IMR-90 (cell line): Measurements from ENCODE around the gene SYT17. TPM values are rescaled to one million over a fixed set of nuclear protein-coding genes. Genes with fewer than 3 reads are reported as not detected.

Experiments used
- ATAC-seq: fragments of 200-7000 bp; cut with Tn5 transposase; 2 replicates; pipeline ENCODE4 v1.9.1; 2020; ENCODE audit warnings: low read depth, mild to moderate bottlenecking, moderate library complexity
- BruUV-seq: library from RNA; stranded (reverse); fragments of 400-500 nt; replicated peaks from 2 replicates; lab custom pipeline; 2021; lab: Mats Ljungman, UMichigan
- CTCF ChIA-PET: fragments of 300-600 bp; formaldehyde crosslinking; extraction: SDS; loops from one replicate; lab custom pipeline; 2021; ENCODE audit warnings: antibody characterized with exemption; lab: Yijun Ruan, JAX
- POLR2A ChIA-PET: fragments of 300-600 bp; sonication (Branson Sonifier 250); formaldehyde crosslinking; loops from one replicate; lab custom pipeline; 2022; ENCODE audit warnings: antibody characterized with exemption; ENCODE audit not compliant: unreplicated experiment; lab: Charles Lee
- DNase-seq: peaks from one replicate; pipeline ENCODE4 v3.0.0; 2013
- H2AFZ ChIP-seq: replicated peaks from 2 replicates; pipeline ENCODE3; 2013; ENCODE audit warnings: low read length, mild to moderate bottlenecking; ENCODE audit not compliant: poor library complexity
- H2AK5ac ChIP-seq: 2 replicates; pipeline ENCODE4 v1.6.1; 2013; ENCODE audit warnings: low read depth, low read length, inconsistent platforms
- H2AK9ac ChIP-seq: replicated peaks from 2 replicates; pipeline ENCODE3; 2013; ENCODE audit warnings: mild to moderate bottlenecking, low read depth, low read length, moderate library complexity; ENCODE audit not compliant: poor library complexity
- H2BK120ac ChIP-seq: 2 replicates; pipeline ENCODE4 v1.6.1; 2013; ENCODE audit warnings: low read depth, low read length, inconsistent platforms
- H2BK15ac ChIP-seq: 3 replicates; pipeline ENCODE4 v1.6.1; 2013; ENCODE audit warnings: low read depth, low read length, inconsistent platforms
- H2BK20ac ChIP-seq: 2 replicates; pipeline ENCODE4 v1.6.1; 2013; ENCODE audit warnings: low read depth, mild to moderate bottlenecking, inconsistent platforms, low read length, moderate library complexity
- H2BK5ac ChIP-seq: 2 replicates; pipeline ENCODE4 v1.6.1; 2013; ENCODE audit warnings: mild to moderate bottlenecking, low read depth, low read length, inconsistent platforms; ENCODE audit not compliant: poor library complexity, severe bottlenecking
- H3K14ac ChIP-seq: replicated peaks from 2 replicates; pipeline ENCODE4 v1.6.1; 2013; ENCODE audit warnings: low read depth, low read length, inconsistent platforms
- H3K18ac ChIP-seq: 2 replicates; pipeline ENCODE4 v1.6.1; 2013; ENCODE audit warnings: low read depth, low read length, control low read depth
- H3K23ac ChIP-seq: 2 replicates; pipeline ENCODE4 v1.6.1; 2013; ENCODE audit warnings: low read depth, low read length, inconsistent platforms
- H3K27ac ChIP-seq: 2 replicates; pipeline ENCODE4 v1.5.1; 2013; ENCODE audit warnings: mild to moderate bottlenecking, control low read depth, low read length; ENCODE audit not compliant: insufficient read depth
- H3K27me3 ChIP-seq: 2 replicates; pipeline ENCODE4 v1.6.1; 2013; ENCODE audit warnings: low read length; ENCODE audit not compliant: control insufficient read depth, insufficient read depth
- H3K36me3 ChIP-seq: 2 replicates; pipeline ENCODE4 v1.6.1; 2013; ENCODE audit warnings: low read length, mixed read lengths; ENCODE audit not compliant: control insufficient read depth, insufficient read depth
- H3K4ac ChIP-seq: 2 replicates; pipeline ENCODE4 v1.6.1; 2013; ENCODE audit warnings: low read depth, low read length, inconsistent platforms
- H3K4me1 ChIP-seq: 2 replicates; pipeline ENCODE4 v1.6.1; 2013; ENCODE audit warnings: low read length, mixed read lengths; ENCODE audit not compliant: control insufficient read depth, insufficient read depth
- H3K4me2 ChIP-seq: 2 replicates; pipeline ENCODE4 v1.6.1; 2013; ENCODE audit warnings: low read depth, mild to moderate bottlenecking, control low read depth, low read length, moderate library complexity
- H3K4me3 ChIP-seq: 2 replicates; pipeline ENCODE4 v1.5.1; 2013; ENCODE audit warnings: low read depth, mild to moderate bottlenecking, control low read depth, low read length, moderate library complexity; ENCODE audit not compliant: insufficient read depth
- H3K56ac ChIP-seq: 2 replicates; pipeline ENCODE4 v1.6.1; 2013; ENCODE audit warnings: low read length, inconsistent platforms; ENCODE audit not compliant: insufficient read depth; ENCODE audit errors: extremely low read depth
- H3K79me1 ChIP-seq, 2 experiments: 2 replicates each; pipeline ENCODE4 v1.6.1; 2013; ENCODE audit warnings: low read length in 2 of 2, inconsistent platforms in 1 of 2, low read depth in 1 of 2
- H3K9ac ChIP-seq: 2 replicates; pipeline ENCODE4 v1.6.1; 2013; ENCODE audit warnings: low read depth, low read length, control low read depth
- H3K9me1 ChIP-seq: 2 replicates; pipeline ENCODE4 v1.6.1; 2013; ENCODE audit warnings: low read length, inconsistent platforms; ENCODE audit not compliant: insufficient read depth
- H3K9me3 ChIP-seq: 2 replicates; pipeline ENCODE4 v1.6.1; 2013; ENCODE audit warnings: low read length; ENCODE audit not compliant: control insufficient read depth, insufficient read depth
- H4K20me1 ChIP-seq: 2 replicates; pipeline ENCODE4 v1.6.1; 2013; ENCODE audit warnings: low read length, inconsistent platforms; ENCODE audit not compliant: insufficient read depth
- H4K5ac ChIP-seq: 2 replicates; pipeline ENCODE4 v1.6.1; 2013; ENCODE audit warnings: mild to moderate bottlenecking, low read depth, low read length, control low read depth
- H4K8ac ChIP-seq, 2 experiments: 2 replicates each; pipeline ENCODE4 v1.6.1; 2013; ENCODE audit warnings: low read depth in 2 of 2, low read length in 2 of 2, control low read depth in 1 of 2, inconsistent platforms in 1 of 2
- H4K91ac ChIP-seq: 2 replicates; pipeline ENCODE4 v1.6.1; 2013; ENCODE audit warnings: low read depth, low read length, inconsistent platforms; ENCODE audit not compliant: insufficient read depth
- BHLHE40 ChIP-seq: fragments of 150-350 bp; IDR thresholded peaks from 2 replicates; pipeline ENCODE4 v1.6.1; 2016; ENCODE audit warnings: mild to moderate bottlenecking, low read depth, low read length
- CEBPB ChIP-seq: IDR thresholded peaks from 2 replicates; pipeline ENCODE4 v1.6.1; 2012; ENCODE audit warnings: low read depth, low read length, improper control_type of control experiment
- CHD1 ChIP-seq: IDR thresholded peaks from 2 replicates; pipeline ENCODE4 v1.6.1; 2012; ENCODE audit warnings: low read depth, low read length, improper control_type of control experiment
- CTCF ChIP-seq: conservative IDR thresholded peaks from 2 replicates; pipeline ENCODE4 v1.5.1; 2012; ENCODE audit warnings: mild to moderate bottlenecking, low read depth, low read length, improper control_type of control experiment
- ELK1 ChIP-seq: fragments of 150-350 bp; IDR thresholded peaks from 2 replicates; pipeline ENCODE4 v1.6.1; 2016; ENCODE audit warnings: low read depth, mild to moderate bottlenecking, low read length, moderate library complexity, borderline replicate concordance
- FOS ChIP-seq: fragments of 150-350 bp; IDR thresholded peaks from 2 replicates; pipeline ENCODE4 v1.6.1; 2016; ENCODE audit warnings: low read depth, low read length
- MAFK ChIP-seq: IDR thresholded peaks from 2 replicates; pipeline ENCODE4 v1.6.1; 2012; ENCODE audit warnings: low read depth, low read length, improper control_type of control experiment
- MAZ ChIP-seq: IDR thresholded peaks from 2 replicates; pipeline ENCODE4 v1.6.1; 2012; ENCODE audit warnings: low read depth, mild to moderate bottlenecking, low read length, improper control_type of control experiment, moderate library complexity, borderline replicate concordance
- MXI1 ChIP-seq: IDR thresholded peaks from 2 replicates; pipeline ENCODE4 v1.6.1; 2012; ENCODE audit warnings: low read depth, mild to moderate bottlenecking, low read length, moderate library complexity, borderline replicate concordance
- NFE2L2 ChIP-seq: fragments of 150-350 bp; IDR thresholded peaks from 2 replicates; pipeline ENCODE4 v1.6.1; 2016; ENCODE audit warnings: low read depth, mild to moderate bottlenecking, low read length
- POLR2A ChIP-seq: IDR thresholded peaks from 2 replicates; pipeline ENCODE4 v1.6.1; 2012; ENCODE audit warnings: mild to moderate bottlenecking, low read depth, low read length
- RAD21 ChIP-seq: IDR thresholded peaks from 2 replicates; pipeline ENCODE4 v1.6.1; 2012; ENCODE audit warnings: low read length, improper control_type of control experiment
- RCOR1 ChIP-seq: IDR thresholded peaks from 2 replicates; pipeline ENCODE4 v1.6.1; 2012; ENCODE audit warnings: mild to moderate bottlenecking, low read length, improper control_type of control experiment; ENCODE audit not compliant: insufficient replicate concordance
- RFX5 ChIP-seq: IDR thresholded peaks from 2 replicates; pipeline ENCODE4 v1.8.0; 2012; ENCODE audit warnings: low read depth, mild to moderate bottlenecking, low read length, moderate library complexity
- SMC3 ChIP-seq: fragments of 150-350 bp; IDR thresholded peaks from 2 replicates; pipeline ENCODE4 v1.6.1; 2016; ENCODE audit warnings: low read depth, mild to moderate bottlenecking, antibody characterized with exemption, low read length, moderate library complexity
- USF2 ChIP-seq: fragments of 150-350 bp; IDR thresholded peaks from 2 replicates; pipeline ENCODE4 v1.6.1; 2017; ENCODE audit warnings: mild to moderate bottlenecking, antibody characterized with exemption, low read length, low read depth
- dilution Hi-C: fragments of 300-500 bp; cut with HindIII; formaldehyde crosslinking; loops from one replicate; pipeline ENCODE4 v1.14.3; 2018; ENCODE audit warnings: low sequenced_read_pairs; ENCODE audit not compliant: unreplicated experiment
- in situ Hi-C: fragments of 300-500 bp; cut with MboI; formaldehyde crosslinking; loops from 3 replicates; pipeline ENCODE4 v1.14.3; 2019; ENCODE audit warnings: low sequenced_read_pairs, inconsistent platforms, mixed read lengths
- intact Hi-C: fragments of 100-400 bp; cut with micrococcal nuclease; formaldehyde crosslinking; loops from 2 replicates; pipeline ENCODE4 v1.10.0; 2022
- polyA plus RNA-seq, 3 experiments: library from polyadenylated mRNA; depleted of rRNA; stranded (reverse); fragments of >200 nt; gene quantifications; 2 replicates each; pipeline ENCODE4 v1.2.3, GENCODE V29; 2012; ENCODE audit warnings: low replicate concordance in 1 of 3
- total RNA-seq: library from RNA; depleted of rRNA; stranded (reverse); fragments of >200 nt; gene quantifications from 2 replicates; pipeline ENCODE4 v1.2.3, GENCODE V29; 2012

The SYT17 gene
- total and polyA plus RNA-seq, 2 of the 4 experiments (the other 2 are of a cell fraction): not detected

GRCh38 chr16:19213885-19214284 lies 45.8 kb downstream of the SYT17 start:
- H3K36me3 ChIP-seq: no peaks in the 10 kb centered on the region
- no peaks in the 10 kb centered on the region for H3K79me1 ChIP-seq
- no peaks in the 10 kb centered on the region for H3K9me1 ChIP-seq
- no peak overlapping the region for H3K23ac ChIP-seq
- H3K4me2 ChIP-seq: no peak overlapping the region
- intact Hi-C loops: no loop called here
- H2BK15ac ChIP-seq: no peak overlapping the region
- H2AK5ac ChIP-seq: no peak overlapping the region
- H3K9me3 ChIP-seq: peaks cover 5% of the 10 kb centered on the region; the same call in 1 of the 2 replicates
- no peak overlapping the region for H3K9ac ChIP-seq
- no peak overlapping the region for H4K91ac ChIP-seq
- H2AFZ ChIP-seq: no peak overlapping the region
- H3K18ac ChIP-seq: no peak overlapping the region
- ChIA-PET CTCF (no interaction called here), POLR2A (no interaction called here)
- no peak overlapping the region for H2BK20ac ChIP-seq
- ATAC-seq (no peak), DNase-seq (no peak)
- no peak overlapping the region for H2AK9ac ChIP-seq
- peaks cover 3% of the 10 kb centered on the region for H3K27me3 ChIP-seq
- dilution Hi-C loops: no loop called here
- H4K20me1 ChIP-seq: no peaks in the 10 kb centered on the region
- no peak overlapping the region for H2BK120ac ChIP-seq
- H3K4ac ChIP-seq: no peak overlapping the region
- in situ Hi-C loops: no loop called here
- H4K5ac ChIP-seq: no peak overlapping the region
- no peak overlapping the region for H3K4me3 ChIP-seq
- H3K14ac ChIP-seq: no peak overlapping the region
- H3K27ac ChIP-seq: no peak overlapping the region
- no peak for TF ChIP-seq CHD1
- no peak for TF ChIP-seq MXI1
- no peak for TF ChIP-seq CEBPB
- no peak for TF ChIP-seq BHLHE40
- TF ChIP-seq RFX5: no peak
- TF ChIP-seq NFE2L2: no peak
- TF ChIP-seq ELK1: no peak
- no peak for TF ChIP-seq POLR2A
- TF ChIP-seq MAZ: no peak
- no peak for TF ChIP-seq CTCF
- no peak for TF ChIP-seq SMC3
- TF ChIP-seq FOS: no peak
- no peak for TF ChIP-seq RAD21
- TF ChIP-seq USF2: no peak
- TF ChIP-seq MAFK: no peak
- TF ChIP-seq RCOR1: no peak
- no peak overlapping the region for H4K8ac ChIP-seq
- no peak overlapping the region for H3K56ac ChIP-seq
- BruUV-seq: no TSS peak
- no peak overlapping the region for H2BK5ac ChIP-seq
- H3K4me1 ChIP-seq: peaks cover 8% of the 10 kb centered on the region
